ENCODE data around the gene HSF4. TPM values are rescaled to one million over a fixed set of nuclear protein-coding genes. Genes with fewer than 3 reads are reported as not detected.
"Not testable (repeated sequence)": the region's sequence is repeated elsewhere in the genome, so short reads cannot be mapped to it uniquely, and the experiment has no call there.

The HSF4 gene
- total RNA-seq, 2 experiments from 2014 or later: 8.1 to 17.0 TPM

- H2AFZ ChIP-seq (ENCODE audit: low read length); H3K9me3 ChIP-seq (ENCODE audit: low read length); POLR2A ChIA-PET; H3K79me2 ChIP-seq (ENCODE audit: insufficient read depth, low read depth, low read length); BruUV-seq (replicated peaks); H3K4me1 ChIP-seq (ENCODE audit: insufficient read depth, low read length, poor library complexity, severe bottlenecking); H3K4me3 ChIP-seq (ENCODE audit: low read depth, low read length, poor library complexity, severe bottlenecking); H3K27ac ChIP-seq (ENCODE audit: low read depth, low read length, poor library complexity, severe bottlenecking); DNase-seq (ENCODE audit: low spot score); CTCF ChIA-PET (ENCODE audit: unreplicated experiment); H3K4me2 ChIP-seq (ENCODE audit: low read length); H4K20me1 ChIP-seq (ENCODE audit: insufficient read depth, low read length); H3K9me2 ChIP-seq (ENCODE audit: insufficient read depth, low read length); intact Hi-C loops (cut with micrococcal nuclease; ENCODE audit: unreplicated experiment): not testable (repeated sequence)
- H3K36me3 ChIP-seq (ENCODE audit: insufficient read depth, low read length): peaks cover 53% of the 10 kb centered on the region
Observed at GRCh38 chr16:67122799-67123198, 41.7 kb upstream of the HSF4 start.

DNA sequence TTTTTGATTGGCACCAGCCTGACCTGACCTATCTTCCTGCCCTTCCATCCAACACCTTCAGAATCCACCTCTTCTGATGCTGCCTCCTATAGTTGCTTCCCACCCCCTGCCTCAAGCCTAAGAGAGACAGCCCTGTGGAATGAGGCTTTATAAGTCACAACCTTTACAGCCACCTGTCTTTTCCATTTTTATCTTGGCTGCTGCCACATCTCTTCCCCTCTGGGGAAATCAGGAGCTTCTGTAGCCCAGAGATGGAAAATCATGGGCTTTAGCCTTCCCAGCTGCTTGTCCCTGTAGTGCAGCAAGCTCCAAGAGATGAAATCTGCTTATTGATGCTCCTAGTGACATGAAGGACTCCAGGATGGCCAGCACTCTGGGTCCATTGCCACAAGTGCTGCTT, 36.1 kb upstream of the HSF4 start:
- no peak overlapping the region for H3K4me2 ChIP-seq (ENCODE audit: low read length)
- H2AFZ ChIP-seq (ENCODE audit: low read length): no peak overlapping the region
- H3K4me3 ChIP-seq (ENCODE audit: low read depth, low read length, poor library complexity, severe bottlenecking): no peak overlapping the region
- no peaks in the 10 kb centered on the region for H3K9me2 ChIP-seq (ENCODE audit: insufficient read depth, low read length)
- no peaks in the 10 kb centered on the region for H3K4me1 ChIP-seq (ENCODE audit: insufficient read depth, low read length, poor library complexity, severe bottlenecking)
- peaks cover 47% of the 10 kb centered on the region for H3K36me3 ChIP-seq (ENCODE audit: insufficient read depth, low read length)
- POLR2A ChIA-PET: interaction anchor here (0.6 to 0.7 kb wide), 2 partner anchors 12 to 13 kb away, joined by 3 read pairs; no protein-coding TSS in a partner anchor
- TF ChIP-seq EZH2phosphoT487 (IDR thresholded peaks at IDR 0.05; ENCODE audit: borderline replicate concordance, low read depth, low read length) (no peak), CTCF (conservative IDR thresholded peaks at IDR 0.05; ENCODE audit: low read length) (no peak)
- intact Hi-C loops (cut with micrococcal nuclease; ENCODE audit: unreplicated experiment): no loop called here
- no peaks in the 10 kb centered on the region for H3K79me2 ChIP-seq (ENCODE audit: insufficient read depth, low read depth, low read length)
- no peaks in the 10 kb centered on the region for H3K9me3 ChIP-seq (ENCODE audit: low read length)
- no peaks in the 10 kb centered on the region for H4K20me1 ChIP-seq (ENCODE audit: insufficient read depth, low read length)
- no TSS peak for BruUV-seq (replicated peaks)
- no peak overlapping the region for H3K27ac ChIP-seq (ENCODE audit: low read depth, low read length, poor library complexity, severe bottlenecking)
- DNase-seq (ENCODE audit: low spot score): no peak
- CTCF ChIA-PET (ENCODE audit: unreplicated experiment): interaction anchor here (0.8 kb wide), 1 partner anchor 9 kb away, joined by 3 read pairs; no protein-coding TSS in a partner anchor

GRCh38 chr16:67128887-67129286, 35.7 kb upstream of the HSF4 start:
- Histone ChIP-seq H4K20me1 (ENCODE audit: insufficient read depth, low read length) (no peaks in the 10 kb centered on the region), H3K4me3 (ENCODE audit: low read depth, low read length, poor library complexity, severe bottlenecking) (no peak overlapping the region), H3K4me1 (ENCODE audit: insufficient read depth, low read length, poor library complexity, severe bottlenecking) (no peaks in the 10 kb centered on the region), H3K27ac (ENCODE audit: low read depth, low read length, poor library complexity, severe bottlenecking) (no peak overlapping the region), H3K36me3 (ENCODE audit: insufficient read depth, low read length) (peaks cover 44% of the 10 kb centered on the region), H3K9me2 (ENCODE audit: insufficient read depth, low read length) (no peaks in the 10 kb centered on the region), H2AFZ (ENCODE audit: low read length) (no peak overlapping the region), H3K79me2 (ENCODE audit: insufficient read depth, low read depth, low read length) (no peaks in the 10 kb centered on the region), H3K9me3 (ENCODE audit: low read length) (no peaks in the 10 kb centered on the region), H3K4me2 (ENCODE audit: low read length) (no peak overlapping the region)
- BruUV-seq (replicated peaks): no TSS peak
- POLR2A ChIA-PET: interaction anchor here (0.7 kb wide), 1 partner anchor 11 kb away, joined by 3 read pairs; no protein-coding TSS in a partner anchor
- DNase-seq (ENCODE audit: low spot score): no peak
- no peak for TF ChIP-seq CTCF (conservative IDR thresholded peaks at IDR 0.05; ENCODE audit: low read length)
- no peak for TF ChIP-seq EZH2phosphoT487 (IDR thresholded peaks at IDR 0.05; ENCODE audit: borderline replicate concordance, low read depth, low read length)
- CTCF ChIA-PET (ENCODE audit: unreplicated experiment): interaction anchor here (0.8 kb wide), 1 partner anchor 10 kb away, joined by 3 read pairs; no protein-coding TSS in a partner anchor
- intact Hi-C loops (cut with micrococcal nuclease; ENCODE audit: unreplicated experiment): no loop called here
